Endothelial cell of umbilical vein (primary cell): ENCODE measurements around the gene SUMO2. TPM values are rescaled to one million over a fixed set of nuclear protein-coding genes. Genes with fewer than 3 reads are reported as not detected.

Source experiments
- BruUV-seq: library from RNA; stranded (reverse); fragments of 400-500 nt; replicated peaks from 2 replicates; lab custom pipeline; 2021; lab: Mats Ljungman, UMichigan
- CTCF ChIA-PET: fragments of 300-600, 350-600 bp; sonication (Branson Sonifier 250); formaldehyde crosslinking; loops from one replicate; lab custom pipeline; 2021; ENCODE audit warnings: antibody characterized with exemption, inconsistent platforms; lab: Charles Lee
- POLR2A ChIA-PET: fragments of 300-600, 350-600 bp; sonication (Branson Sonifier 250); formaldehyde crosslinking; loops from one replicate; lab custom pipeline; 2021; ENCODE audit warnings: antibody characterized with exemption, inconsistent platforms; lab: Charles Lee
- DNase-seq: peaks from one replicate; pipeline ENCODE4 v3.0.0-alpha.2; 2011; ENCODE audit warnings: low read depth, low spot score
- FAIRE-seq: peaks from 2 replicates; lab custom pipeline; 2011; peaks lifted over from hg19 to GRCh38; lab: Jason Lieb, UNC
- H2AFZ ChIP-seq: 2 replicates; pipeline ENCODE4 v1.6.0; 2012; ENCODE audit warnings: low read depth, low read length, control low read depth, inconsistent platforms
- H3K27ac ChIP-seq: 2 replicates; pipeline ENCODE4 v1.5.1; 2011; ENCODE audit warnings: low read depth, mild to moderate bottlenecking, control low read depth, low read length, moderate library complexity; ENCODE audit not compliant: insufficient read depth
- H3K27me3 ChIP-seq, 2 experiments: 2 replicates each; pipeline versions ENCODE4 v1.6.0 to v1.6.1; 2011; ENCODE audit warnings: low read length in 2 of 2, mixed read lengths in 1 of 2; ENCODE audit not compliant: control insufficient read depth in 2 of 2, insufficient read depth in 2 of 2
- H3K36me3 ChIP-seq, 2 experiments: 2 replicates in 1 of 2; 3 replicates in 1 of 2; pipeline ENCODE4 v1.5.1; 2011; ENCODE audit warnings: low read length in 2 of 2, mild to moderate bottlenecking in 1 of 2, moderate library complexity in 1 of 2; ENCODE audit not compliant: control insufficient read depth in 2 of 2, insufficient read depth in 2 of 2; ENCODE audit errors: extremely low read depth in 1 of 2
- H3K4me1 ChIP-seq: 3 replicates; pipeline ENCODE4 v1.5.1; 2011; ENCODE audit warnings: mild to moderate bottlenecking, low read length; ENCODE audit not compliant: control insufficient read depth, insufficient read depth; ENCODE audit errors: extremely low read depth
- H3K4me2 ChIP-seq: 2 replicates; pipeline ENCODE4 v1.6.1; 2011; ENCODE audit warnings: low read length, control low read depth, mixed read lengths; ENCODE audit not compliant: insufficient read depth
- H3K4me3 ChIP-seq, 3 experiments: fragments of 200-600 bp in 1 of 3; sonication (generic), shearing (Covaris generic) in 1 of 3; replicated peaks in 1 of 3; 2 replicates each; pipeline ENCODE4 v1.5.1; 2011 to 2016; ENCODE audit warnings: control low read depth in 3 of 3, low read length in 3 of 3, mild to moderate bottlenecking in 2 of 3, inconsistent platforms in 1 of 3, low read depth in 1 of 3, moderate library complexity in 1 of 3; ENCODE audit not compliant: insufficient read depth in 1 of 3
- H3K79me2 ChIP-seq: 2 replicates; pipeline ENCODE4 v1.6.0; 2012; ENCODE audit warnings: low read length, inconsistent platforms; ENCODE audit not compliant: control insufficient read depth, insufficient read depth
- H3K9ac ChIP-seq: replicated peaks from 2 replicates; pipeline ENCODE3; 2011; ENCODE audit warnings: low read length, control low read depth; ENCODE audit not compliant: insufficient read depth; ENCODE audit errors: extremely low read depth
- H3K9me1 ChIP-seq: replicated peaks from 3 replicates; pipeline ENCODE4 v1.6.0; 2011; ENCODE audit warnings: mild to moderate bottlenecking, low read length; ENCODE audit not compliant: control insufficient read depth, insufficient read depth; ENCODE audit errors: extremely low read depth
- H3K9me3 ChIP-seq: replicated peaks from 2 replicates; pipeline ENCODE4 v1.5.1; 2012; ENCODE audit warnings: low read length, inconsistent platforms; ENCODE audit not compliant: control insufficient read depth, insufficient read depth
- H4K20me1 ChIP-seq: replicated peaks from 2 replicates; pipeline ENCODE3; 2011; ENCODE audit warnings: mild to moderate bottlenecking, low read length; ENCODE audit not compliant: control insufficient read depth, insufficient read depth; ENCODE audit errors: extremely low read depth
- CTCF ChIP-seq, 2 donors: IDR thresholded peaks; 1 replicate in 1 of 2; 2 replicates in 1 of 2; pipeline ENCODE4 v1.5.1; 2011; ENCODE audit warnings: low read length in 2 of 2, mild to moderate bottlenecking in 2 of 2, moderate library complexity in 2 of 2, control low read depth in 1 of 2, inconsistent platforms in 1 of 2, low read depth in 1 of 2; ENCODE audit not compliant: insufficient read depth in 1 of 2; ENCODE audit errors: extremely low read depth in 1 of 2
- EZH2 ChIP-seq: IDR thresholded peaks from 2 replicates; pipeline ENCODE4 v1.6.1; 2012; ENCODE audit warnings: borderline replicate concordance, low read depth, mild to moderate bottlenecking, moderate library complexity, low read length, inconsistent platforms; ENCODE audit not compliant: severe bottlenecking
- FOS ChIP-seq: IDR thresholded peaks from 2 replicates; pipeline ENCODE4 v1.6.1; 2011; ENCODE audit warnings: mild to moderate bottlenecking, low read length, moderate library complexity, borderline replicate concordance; ENCODE audit not compliant: insufficient read depth
- GATA2 ChIP-seq: IDR thresholded peaks from 2 replicates; pipeline ENCODE4 v1.7.0; 2011; ENCODE audit warnings: low read depth, mild to moderate bottlenecking, moderate library complexity, mixed read lengths, low read length; ENCODE audit not compliant: insufficient read length, insufficient read depth
- JUN ChIP-seq: IDR thresholded peaks from 2 replicates; pipeline ENCODE4 v1.6.1; 2011; ENCODE audit warnings: borderline replicate concordance, low read depth; ENCODE audit not compliant: insufficient read length, insufficient read depth
- MYC ChIP-seq: IDR thresholded peaks from one replicate; pipeline ENCODE4 v1.6.1; 2011; ENCODE audit warnings: mild to moderate bottlenecking, low read depth, low read length
- POLR2A ChIP-seq: IDR thresholded peaks from 2 replicates; pipeline ENCODE4 v1.6.1; 2012; ENCODE audit warnings: low read depth, mild to moderate bottlenecking, control low read depth, low read length
- POLR2AphosphoS5 ChIP-seq: IDR thresholded peaks from 2 replicates; pipeline ENCODE4 v1.6.1; 2012; ENCODE audit warnings: low read depth, mild to moderate bottlenecking, control low read depth, low read length, moderate library complexity; ENCODE audit not compliant: insufficient read depth
- dilution Hi-C: fragments of 300-500 bp; cut with MboI; formaldehyde crosslinking; loops from one replicate; pipeline ENCODE4 v1.15.0; 2019; ENCODE audit warnings: low sequenced_read_pairs; ENCODE audit not compliant: extremely low pct_ligation_motif_present
- intact Hi-C: fragments of 100-400 bp; cut with micrococcal nuclease; formaldehyde crosslinking; loops from one replicate; pipeline ENCODE4 v1.10.0; 2022
- polyA plus RNA-seq, 4 experiments: library from polyadenylated mRNA; depleted of rRNA in 3 of 4; stranded (reverse) in 3 of 4; unstranded in 1 of 4; fragments of >200 nt; gene quantifications; 2 replicates each; pipeline versions ENCODE4 v1.2.1 to v1.2.3, GENCODE V29; 2011 to 2012; ENCODE audit warnings: missing spikeins in 1 of 4
- total RNA-seq: library from RNA; stranded (reverse); gene quantifications from 2 replicates; pipeline ENCODE4 v1.2.3, GENCODE V29; 2021
- TF ChIP-seq, protein P1 (sequence below): IDR thresholded peaks from 2 replicates; pipeline ENCODE4 v1.6.1; 2011; ENCODE audit not compliant: insufficient read depth, insufficient read length

Gene SUMO2
- total and polyA plus RNA-seq, 2 donors (not counting 3 experiments of a cell fraction or from before 2014, with no cell fraction given) = 75.6 to 437 TPM

DNA sequence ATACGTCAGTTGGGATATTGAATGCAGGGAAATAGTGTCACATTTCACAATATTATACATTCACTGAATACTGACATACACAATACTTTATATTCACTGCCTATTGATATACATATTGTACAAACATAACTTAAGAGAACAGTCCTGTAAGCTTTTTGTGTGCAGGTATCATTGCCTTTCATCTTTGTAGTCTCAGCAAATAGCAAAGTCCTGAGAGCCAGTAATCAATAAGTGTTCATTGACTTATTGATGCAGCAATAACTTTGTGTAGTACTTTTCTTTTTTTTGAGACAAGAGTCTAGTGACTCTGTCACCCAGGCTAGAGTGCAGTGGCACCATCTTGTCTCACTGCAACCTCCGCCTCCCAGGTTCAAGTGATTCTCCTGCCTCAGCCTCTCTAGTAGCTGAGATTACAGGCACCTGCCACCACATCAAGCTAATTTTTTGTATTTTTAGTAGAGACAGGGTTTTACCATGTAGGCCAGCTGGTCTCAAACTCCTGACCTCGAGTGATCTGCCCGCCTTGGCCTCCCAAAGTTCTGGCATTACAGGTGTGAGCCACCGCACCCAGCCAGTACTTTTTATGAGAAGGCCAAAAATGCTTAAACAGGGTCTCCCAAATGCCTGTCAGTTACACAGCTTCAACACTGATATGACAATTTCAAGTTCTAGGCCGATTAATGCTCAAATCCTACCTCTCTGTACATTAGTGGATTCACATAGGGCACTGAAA, 17.3 kb upstream of the SUMO2 start:
- Histone ChIP-seq H3K27ac (no peak overlapping the region), H3K4me2 (no peak overlapping the region), H3K9me3 (no peaks in the 10 kb centered on the region), H3K4me1 (no peaks in the 10 kb centered on the region), H3K79me2 (no peaks in the 10 kb centered on the region), H2AFZ (no peak overlapping the region), H3K9ac (no peak overlapping the region), H3K4me3 (no peak overlapping the region), H3K9me1 (no peaks in the 10 kb centered on the region), H3K27me3 (no peaks in the 10 kb centered on the region), H4K20me1 (no peaks in the 10 kb centered on the region), H3K36me3 (no peaks in the 10 kb centered on the region)
- TF ChIP-seq, protein P1, sequence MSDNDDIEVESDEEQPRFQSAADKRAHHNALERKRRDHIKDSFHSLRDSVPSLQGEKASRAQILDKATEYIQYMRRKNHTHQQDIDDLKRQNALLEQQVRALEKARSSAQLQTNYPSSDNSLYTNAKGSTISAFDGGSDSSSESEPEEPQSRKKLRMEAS = no peak
- TF ChIP-seq POLR2AphosphoS5 (no peak), MYC (no peak), EZH2 (no peak), JUN (no peak), FOS (no peak), GATA2 (no peak), CTCF (IDR thresholded peaks at IDR 0.05; ENCODE audit: extremely low read depth in 1 of 2, insufficient read depth in 1 of 2, low read depth in 1 of 2, low read length in 2 of 2) (no peak), POLR2A (no peak)
- FAIRE-seq (no peak), DNase-seq (no peak)
- intact Hi-C loops (loop anchor here (5.0 kb wide), 1 partner anchor 278 kb away; the partner anchor contains the start of genes OTOP2 and USH1G), dilution Hi-C loops (no loop called here)
- BruUV-seq = no TSS peak
- ChIA-PET POLR2A (interaction anchor here (0.6 to 0.7 kb wide), 2 partner anchors 17 to 196 kb away, joined by 5 to 6 read pairs; no protein-coding TSS in a partner anchor), CTCF (interaction anchor here (1.4 to 9.1 kb wide), 6 partner anchors 10 to 238 kb away, joined by 4 to 257 read pairs (median 52); no protein-coding TSS in a partner anchor)
